HL-60 (cell line): ENCODE measurements around the gene FAM107B.

Experiments used
- DNase-seq, 2 experiments: peaks; one replicate each; pipeline ENCODE4 v3.0.0-alpha.2; 2010 to 2020; ENCODE audit warnings: low read depth in 1 of 2, low spot score in 1 of 2
- H3K27ac ChIP-seq: fragments of 250-450 bp; sonication (Bioruptor Pico); replicated peaks from 2 replicates; pipeline ENCODE4 v1.5.1; 2020; ENCODE audit warnings: mild to moderate bottlenecking, moderate library complexity
- H3K27me3 ChIP-seq: fragments of 250-450 bp; sonication (Bioruptor Pico); 2 replicates; pipeline ENCODE4 v1.5.1; 2021; ENCODE audit warnings: mild to moderate bottlenecking, moderate library complexity; ENCODE audit not compliant: insufficient read depth, poor library complexity, severe bottlenecking
- H3K4me3 ChIP-seq: replicated peaks from 2 replicates; pipeline ENCODE4 v1.5.1; 2011; ENCODE audit warnings: mild to moderate bottlenecking, control low read depth, low read length; ENCODE audit not compliant: insufficient read depth
- GABPA ChIP-seq: IDR thresholded peaks from 2 replicates; pipeline ENCODE4 v1.6.1; 2012; ENCODE audit warnings: low read depth
- POLR2AphosphoS5 ChIP-seq: IDR thresholded peaks from 2 replicates; pipeline ENCODE4 v1.6.1; 2012; ENCODE audit warnings: low read depth
- SPI1 ChIP-seq: IDR thresholded peaks from 2 replicates; pipeline ENCODE4 v1.6.1; 2012; ENCODE audit warnings: low read depth, mild to moderate bottlenecking, borderline replicate concordance
- TF ChIP-seq, protein P1 (sequence below): IDR thresholded peaks from 2 replicates; pipeline ENCODE4 v1.6.1; 2012; ENCODE audit warnings: low read depth; ENCODE audit not compliant: insufficient replicate concordance
- TF ChIP-seq, protein P2 (sequence below): IDR thresholded peaks from one replicate; pipeline ENCODE4 v1.5.1; 2011; ENCODE audit warnings: low read length, control low read depth, inconsistent platforms; ENCODE audit not compliant: insufficient read depth

The FAM107B gene

DNA sequence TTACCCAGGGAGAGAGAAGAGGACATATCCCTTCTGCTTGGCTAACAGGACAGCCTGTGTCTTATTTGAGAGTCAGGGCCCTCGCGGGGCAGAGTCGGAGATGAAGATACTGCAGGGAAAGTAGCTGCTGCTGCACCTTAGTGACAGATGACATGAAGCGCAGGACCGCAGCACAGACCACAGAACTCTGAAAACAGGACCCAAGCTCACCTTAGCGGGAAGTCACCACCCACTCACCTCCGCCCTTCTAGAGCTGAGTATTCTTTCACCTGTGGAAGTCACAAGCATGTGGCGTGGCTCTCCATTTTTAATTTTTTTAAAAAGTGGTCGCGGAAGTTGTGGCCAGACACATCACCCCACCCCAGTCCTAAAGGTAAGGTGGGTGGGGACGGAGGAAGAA, 191.4 kb downstream of the FAM107B start:
- H3K27me3 ChIP-seq, result no peaks in the 10 kb centered on the region

DNA sequence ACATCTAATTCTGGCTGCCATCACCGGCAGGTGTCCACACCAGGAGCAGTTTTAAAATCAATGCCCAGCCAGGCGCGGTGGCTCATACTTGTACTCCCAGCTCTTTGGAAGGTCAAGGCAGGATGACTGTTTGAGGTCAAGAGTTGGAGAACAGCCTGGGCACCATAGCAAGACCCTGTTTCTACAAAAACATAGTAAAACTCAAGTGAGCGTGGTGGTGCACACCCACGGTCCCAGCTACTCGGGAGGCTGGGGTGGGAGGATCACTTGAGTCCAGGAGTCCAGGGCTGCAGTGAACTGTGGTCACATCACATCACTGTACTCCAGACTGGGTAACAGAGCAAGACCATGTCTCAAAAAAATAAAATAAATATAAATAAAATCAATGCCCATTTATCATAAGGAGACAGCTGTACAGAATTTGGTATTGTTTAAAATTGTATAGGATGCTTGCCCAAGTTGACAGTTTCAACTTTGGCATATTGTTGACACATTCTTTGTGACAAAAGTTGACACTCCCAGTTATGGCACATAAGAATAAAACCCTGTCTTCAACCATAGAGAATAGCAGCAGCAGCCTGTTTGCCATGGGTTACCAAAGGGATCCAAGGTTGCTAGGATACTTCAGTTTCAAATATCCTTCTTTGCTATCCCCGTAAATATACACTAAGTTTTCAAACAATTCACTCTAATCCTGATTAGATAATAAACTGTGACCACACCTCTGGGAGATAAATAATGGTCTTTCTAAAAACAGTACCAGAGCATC, 193.0 kb downstream of the FAM107B start:
- Histone ChIP-seq H3K4me3 (no peak overlapping the region), H3K27ac (no peak overlapping the region), H3K27me3 (no peaks in the 10 kb centered on the region)
- no peak for DNase-seq
- TF ChIP-seq, protein P1, sequence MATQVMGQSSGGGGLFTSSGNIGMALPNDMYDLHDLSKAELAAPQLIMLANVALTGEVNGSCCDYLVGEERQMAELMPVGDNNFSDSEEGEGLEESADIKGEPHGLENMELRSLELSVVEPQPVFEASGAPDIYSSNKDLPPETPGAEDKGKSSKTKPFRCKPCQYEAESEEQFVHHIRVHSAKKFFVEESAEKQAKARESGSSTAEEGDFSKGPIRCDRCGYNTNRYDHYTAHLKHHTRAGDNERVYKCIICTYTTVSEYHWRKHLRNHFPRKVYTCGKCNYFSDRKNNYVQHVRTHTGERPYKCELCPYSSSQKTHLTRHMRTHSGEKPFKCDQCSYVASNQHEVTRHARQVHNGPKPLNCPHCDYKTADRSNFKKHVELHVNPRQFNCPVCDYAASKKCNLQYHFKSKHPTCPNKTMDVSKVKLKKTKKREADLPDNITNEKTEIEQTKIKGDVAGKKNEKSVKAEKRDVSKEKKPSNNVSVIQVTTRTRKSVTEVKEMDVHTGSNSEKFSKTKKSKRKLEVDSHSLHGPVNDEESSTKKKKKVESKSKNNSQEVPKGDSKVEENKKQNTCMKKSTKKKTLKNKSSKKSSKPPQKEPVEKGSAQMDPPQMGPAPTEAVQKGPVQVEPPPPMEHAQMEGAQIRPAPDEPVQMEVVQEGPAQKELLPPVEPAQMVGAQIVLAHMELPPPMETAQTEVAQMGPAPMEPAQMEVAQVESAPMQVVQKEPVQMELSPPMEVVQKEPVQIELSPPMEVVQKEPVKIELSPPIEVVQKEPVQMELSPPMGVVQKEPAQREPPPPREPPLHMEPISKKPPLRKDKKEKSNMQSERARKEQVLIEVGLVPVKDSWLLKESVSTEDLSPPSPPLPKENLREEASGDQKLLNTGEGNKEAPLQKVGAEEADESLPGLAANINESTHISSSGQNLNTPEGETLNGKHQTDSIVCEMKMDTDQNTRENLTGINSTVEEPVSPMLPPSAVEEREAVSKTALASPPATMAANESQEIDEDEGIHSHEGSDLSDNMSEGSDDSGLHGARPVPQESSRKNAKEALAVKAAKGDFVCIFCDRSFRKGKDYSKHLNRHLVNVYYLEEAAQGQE, result no peak
- TF ChIP-seq GABPA (no peak), POLR2AphosphoS5 (no peak), SPI1 (no peak)
- TF ChIP-seq, protein P2, sequence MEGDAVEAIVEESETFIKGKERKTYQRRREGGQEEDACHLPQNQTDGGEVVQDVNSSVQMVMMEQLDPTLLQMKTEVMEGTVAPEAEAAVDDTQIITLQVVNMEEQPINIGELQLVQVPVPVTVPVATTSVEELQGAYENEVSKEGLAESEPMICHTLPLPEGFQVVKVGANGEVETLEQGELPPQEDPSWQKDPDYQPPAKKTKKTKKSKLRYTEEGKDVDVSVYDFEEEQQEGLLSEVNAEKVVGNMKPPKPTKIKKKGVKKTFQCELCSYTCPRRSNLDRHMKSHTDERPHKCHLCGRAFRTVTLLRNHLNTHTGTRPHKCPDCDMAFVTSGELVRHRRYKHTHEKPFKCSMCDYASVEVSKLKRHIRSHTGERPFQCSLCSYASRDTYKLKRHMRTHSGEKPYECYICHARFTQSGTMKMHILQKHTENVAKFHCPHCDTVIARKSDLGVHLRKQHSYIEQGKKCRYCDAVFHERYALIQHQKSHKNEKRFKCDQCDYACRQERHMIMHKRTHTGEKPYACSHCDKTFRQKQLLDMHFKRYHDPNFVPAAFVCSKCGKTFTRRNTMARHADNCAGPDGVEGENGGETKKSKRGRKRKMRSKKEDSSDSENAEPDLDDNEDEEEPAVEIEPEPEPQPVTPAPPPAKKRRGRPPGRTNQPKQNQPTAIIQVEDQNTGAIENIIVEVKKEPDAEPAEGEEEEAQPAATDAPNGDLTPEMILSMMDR, result no peak

More for the DNA sequence above, 191.4 kb downstream of the FAM107B start:
- TF ChIP-seq, protein P2, result no peak
- no peak for TF ChIP-seq POLR2AphosphoS5
- TF ChIP-seq, protein P1, result no peak
- no peak for TF ChIP-seq SPI1
- no peak for TF ChIP-seq GABPA
- no peak for DNase-seq
- no peak overlapping the region for H3K4me3 ChIP-seq
- no peak overlapping the region for H3K27ac ChIP-seq

DNA sequence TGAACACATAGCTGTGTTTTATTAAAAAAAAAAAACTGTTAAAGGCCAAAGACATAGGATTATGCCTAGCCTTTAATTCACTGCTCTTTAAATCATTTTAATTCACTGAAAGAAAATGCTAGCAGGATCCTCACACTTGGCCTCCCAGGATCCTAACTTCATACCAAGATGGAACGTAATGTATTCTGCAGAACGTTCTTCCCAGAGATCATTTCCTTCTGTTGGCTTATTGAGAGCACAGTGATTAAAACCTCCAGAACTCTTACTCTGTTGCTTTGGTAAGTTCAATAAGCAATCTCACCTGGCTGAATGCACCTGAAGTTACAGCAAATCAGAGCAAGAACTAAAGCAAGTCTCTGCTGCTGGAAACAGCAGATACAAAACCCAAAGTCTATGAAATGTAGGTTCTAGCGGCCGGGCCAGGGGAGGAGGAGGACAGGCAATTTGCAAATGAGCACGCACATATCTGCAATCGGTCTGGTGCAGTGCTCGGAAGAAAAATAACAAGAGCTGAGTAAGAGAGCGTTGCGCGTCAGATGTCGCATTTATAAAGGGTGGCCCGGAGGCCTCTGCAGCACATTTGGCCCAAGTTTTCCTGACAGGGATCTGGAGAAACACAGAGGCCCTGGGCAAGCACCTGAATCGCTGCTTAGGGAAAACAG, 193.9 kb downstream of the FAM107B start:
- DNase-seq, result no peak
- no peaks in the 10 kb centered on the region for H3K27me3 ChIP-seq
- H3K4me3 ChIP-seq, result no peak overlapping the region
- no peak overlapping the region for H3K27ac ChIP-seq
- no peak for TF ChIP-seq GABPA
- TF ChIP-seq SPI1, result no peak
- TF ChIP-seq, protein P2, result no peak
- TF ChIP-seq POLR2AphosphoS5, result no peak
- TF ChIP-seq, protein P1, result no peak
